WTC11 (cell line): Measurements from ENCODE around the gene PROK1. TPM values are rescaled to one million over a fixed set of nuclear protein-coding genes. Genes with fewer than 3 reads are reported as not detected.

Source experiments
- ATAC-seq: fragments of 200-7000 bp; cut with Tn5 transposase; 2 replicates; pipeline ENCODE4 v1.10.0; 2021; ENCODE audit warnings: mild to moderate bottlenecking, moderate library complexity
- CTCF ChIA-PET: fragments of 300-600 bp; sonication (Branson Sonifier 250); formaldehyde crosslinking; loops from one replicate; lab custom pipeline; 2021; ENCODE audit warnings: antibody characterized with exemption; lab: Charles Lee
- POLR2A ChIA-PET: fragments of 350-600 bp; sonication (Branson Sonifier 250); formaldehyde crosslinking; loops from one replicate; lab custom pipeline; 2021; ENCODE audit warnings: antibody characterized with exemption; lab: Charles Lee
- DNase-seq: peaks from one replicate; pipeline ENCODE4 v3.0.0; 2021; ENCODE audit warnings: low spot score
- H3K27ac Mint-ChIP-seq: 2 replicates; pipeline ENCODE4 v1.8.0; 2021; ENCODE audit warnings: mixed read lengths
- H3K27me3 Mint-ChIP-seq: 2 replicates; pipeline ENCODE4 v1.8.0; 2021; ENCODE audit warnings: low read depth, mild to moderate bottlenecking, moderate library complexity, mixed read lengths
- H3K36me3 Mint-ChIP-seq: 2 replicates; pipeline ENCODE4 v1.8.0; 2021; ENCODE audit warnings: mixed read lengths
- H3K4me1 Mint-ChIP-seq: 2 replicates; pipeline ENCODE4 v1.8.0; 2022; ENCODE audit warnings: mixed read lengths
- H3K4me3 Mint-ChIP-seq: 2 replicates; pipeline ENCODE4 v1.8.0; 2021; ENCODE audit warnings: mild to moderate bottlenecking, moderate library complexity, mixed read lengths
- H3K9me3 Mint-ChIP-seq: 2 replicates; pipeline ENCODE4 v1.8.0; 2021; ENCODE audit warnings: mixed read lengths
- CBFB ChIP-seq: sonication (generic); formaldehyde crosslinking; IDR thresholded peaks from 2 replicates; pipeline ENCODE4 v1.8.1; 2022; ENCODE audit warnings: mild to moderate bottlenecking, low read depth, missing genetic modification reagents
- EMX1 ChIP-seq: fragments of 250-450 bp; sonication (Bioruptor Pico); IDR thresholded peaks from 2 replicates; pipeline ENCODE4 v1.8.0; 2021; ENCODE audit warnings: mild to moderate bottlenecking
- FOXJ3 ChIP-seq: sonication (generic); formaldehyde crosslinking; IDR thresholded peaks from 2 replicates; pipeline ENCODE4 v1.9.0; 2021; ENCODE audit warnings: missing genetic modification reagents, mild to moderate bottlenecking, borderline replicate concordance
- FOXP1 ChIP-seq: sonication (generic); formaldehyde crosslinking; IDR thresholded peaks from 2 replicates; pipeline ENCODE4 v1.8.0; 2022; ENCODE audit warnings: missing genetic modification reagents, mild to moderate bottlenecking, moderate library complexity, borderline replicate concordance
- NR1H2 ChIP-seq: sonication (generic); formaldehyde crosslinking; IDR thresholded peaks from 2 replicates; pipeline ENCODE4 v1.9.0; 2021; ENCODE audit warnings: mild to moderate bottlenecking, moderate library complexity, missing genetic modification reagents
- SP1 ChIP-seq: sonication (generic); formaldehyde crosslinking; conservative IDR thresholded peaks from 2 replicates; pipeline ENCODE4 v1.8.1; 2022; ENCODE audit warnings: missing genetic modification reagents
- TCF7 ChIP-seq: sonication (generic); formaldehyde crosslinking; IDR thresholded peaks from 2 replicates; pipeline ENCODE4 v1.8.0; 2022; ENCODE audit warnings: mild to moderate bottlenecking, low read depth, missing genetic modification reagents, moderate library complexity
- ZNF138 ChIP-seq: sonication (generic); formaldehyde crosslinking; conservative IDR thresholded peaks from 2 replicates; pipeline ENCODE4 v1.8.1; 2022; ENCODE audit warnings: mild to moderate bottlenecking, moderate library complexity, missing genetic modification reagents
- ZNF396 ChIP-seq: fragments of 250-450 bp; sonication (Bioruptor Pico); IDR thresholded peaks from 2 replicates; pipeline ENCODE4 v1.8.0; 2021; ENCODE audit warnings: mild to moderate bottlenecking, moderate library complexity, borderline replicate concordance
- ZNF416 ChIP-seq: fragments of 250-450 bp; sonication (Bioruptor Pico); IDR thresholded peaks from 2 replicates; pipeline ENCODE4 v1.9.0; 2021; ENCODE audit warnings: mild to moderate bottlenecking, inconsistent platforms
- total RNA-seq: library from RNA; stranded (reverse); gene quantifications from 3 replicates; pipeline ENCODE4 v1.2.3, GENCODE V29; 2021
- TF ChIP-seq, protein P1 (sequence below): fragments of 250-450 bp; sonication (Bioruptor Pico); IDR thresholded peaks from 2 replicates; pipeline ENCODE4 v2.1.2; 2022; ENCODE audit warnings: mild to moderate bottlenecking, moderate library complexity
- TF ChIP-seq, protein P2 (sequence below): fragments of 200-600 bp; IDR thresholded peaks from 2 replicates; pipeline ENCODE4 v1.8.0; 2022; ENCODE audit warnings: antibody characterized with exemption
- TF ChIP-seq, protein P3 (sequence below): sonication (generic); formaldehyde crosslinking; IDR thresholded peaks from 2 replicates; pipeline ENCODE4 v1.8.1; 2022; ENCODE audit warnings: low read depth, mild to moderate bottlenecking, moderate library complexity, missing genetic modification reagents, borderline replicate concordance
- TF ChIP-seq, protein P4 (sequence below): sonication (generic); formaldehyde crosslinking; IDR thresholded peaks from 2 replicates; pipeline ENCODE4 v1.8.0; 2022; ENCODE audit warnings: mild to moderate bottlenecking, missing genetic modification reagents
- TF ChIP-seq, protein P5 (sequence below): sonication (generic); formaldehyde crosslinking; IDR thresholded peaks from 2 replicates; pipeline ENCODE4 v1.8.0; 2023; ENCODE audit warnings: missing genetic modification reagents, mild to moderate bottlenecking, borderline replicate concordance
- TF ChIP-seq, protein P6 (sequence below): sonication (generic); formaldehyde crosslinking; conservative IDR thresholded peaks from 2 replicates; pipeline ENCODE4 v1.8.1; 2023; ENCODE audit warnings: mild to moderate bottlenecking, low read depth, missing genetic modification reagents, moderate library complexity
- TF ChIP-seq, protein P7 (sequence below): sonication (generic); formaldehyde crosslinking; IDR thresholded peaks from 2 replicates; pipeline ENCODE4 v1.8.1; 2023; ENCODE audit warnings: mild to moderate bottlenecking, missing genetic modification reagents, borderline replicate concordance

PROK1 gene
- total RNA-seq, 1 experiment from 2014 or later = not detected

DNA sequence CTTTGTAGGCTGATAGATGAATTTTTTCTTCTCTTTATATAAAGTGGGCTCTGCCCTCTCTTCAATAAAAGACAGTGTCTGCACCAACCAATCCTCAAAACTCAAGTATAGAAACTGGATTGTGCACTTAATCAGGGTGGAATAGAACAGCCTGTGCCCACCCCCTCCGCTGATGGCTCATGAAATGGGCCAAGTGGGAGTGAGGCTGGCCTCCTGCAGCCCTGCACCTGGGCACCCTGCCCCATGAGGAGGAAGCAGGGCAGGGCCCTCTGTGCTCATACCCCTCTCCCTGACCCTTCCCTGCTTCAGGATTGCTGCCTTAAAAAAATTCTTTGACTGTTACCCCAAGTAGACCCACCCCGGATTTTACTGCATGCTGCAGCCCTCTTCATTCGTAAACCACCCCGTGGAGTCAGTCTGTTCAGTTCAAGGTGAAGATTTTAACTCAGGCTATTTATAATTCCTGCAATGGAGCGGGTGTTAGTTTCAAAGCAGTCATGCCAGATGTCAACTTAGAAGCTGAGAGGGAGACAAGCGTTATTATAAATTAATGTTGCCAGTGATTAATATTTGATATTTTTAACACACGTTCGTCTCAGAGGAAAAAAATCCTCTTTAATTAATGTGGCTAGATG is 15.8 kb downstream of the PROK1 start:
- no peak for DNase-seq
- ChIA-PET POLR2A (no interaction called here), CTCF (interaction anchor here (1.6 to 8.6 kb wide), 5 partner anchors 11 to 270 kb away, joined by 6 to 105 read pairs (median 13); no protein-coding TSS in a partner anchor)
- Mint-ChIP-seq H3K4me1 (no peaks in the 10 kb centered on the region), H3K4me3 (no peak overlapping the region), H3K36me3 (no peaks in the 10 kb centered on the region), H3K9me3 (peaks cover 5% of the 10 kb centered on the region; the same call in 1 of the 2 replicates), H3K27me3 (no peaks in the 10 kb centered on the region), H3K27ac (no peak overlapping the region)
- TF ChIP-seq FOXJ3 = no peak
- no peak for ATAC-seq

DNA sequence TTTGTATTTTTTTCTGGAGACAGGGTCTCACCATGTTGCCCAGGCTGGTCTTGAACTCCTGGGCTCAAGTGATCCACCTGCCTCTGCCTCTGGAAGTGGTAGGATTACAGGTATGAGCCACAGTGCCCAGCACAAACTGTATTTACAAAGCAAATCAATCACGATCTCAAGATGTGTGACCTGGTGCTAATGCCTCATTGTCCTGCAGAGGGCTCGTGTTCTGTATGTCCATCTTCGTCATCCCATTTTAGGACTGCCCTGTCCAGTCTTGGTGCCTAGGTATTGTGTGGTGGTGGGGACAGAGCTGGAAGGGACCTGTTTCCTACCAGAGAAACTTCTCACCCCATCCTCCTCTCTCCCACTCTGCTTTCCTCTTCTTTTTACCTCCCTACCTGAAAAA is 20.2 kb downstream of the PROK1 start:
- H3K27ac Mint-ChIP-seq = no peak overlapping the region
- H3K4me1 Mint-ChIP-seq = no peaks in the 10 kb centered on the region
- no peaks in the 10 kb centered on the region for H3K9me3 Mint-ChIP-seq
- H3K4me3 Mint-ChIP-seq = no peak overlapping the region
- ATAC-seq (no peak), DNase-seq (no peak)
- H3K36me3 Mint-ChIP-seq = no peaks in the 10 kb centered on the region
- CTCF ChIA-PET = no interaction called here
- POLR2A ChIA-PET = no interaction called here
- H3K27me3 Mint-ChIP-seq = no peaks in the 10 kb centered on the region; the same call in 1 of the 2 replicates
- TF ChIP-seq FOXP1 (CRISPR knock-in tag) = no peak
- TF ChIP-seq, protein P1, sequence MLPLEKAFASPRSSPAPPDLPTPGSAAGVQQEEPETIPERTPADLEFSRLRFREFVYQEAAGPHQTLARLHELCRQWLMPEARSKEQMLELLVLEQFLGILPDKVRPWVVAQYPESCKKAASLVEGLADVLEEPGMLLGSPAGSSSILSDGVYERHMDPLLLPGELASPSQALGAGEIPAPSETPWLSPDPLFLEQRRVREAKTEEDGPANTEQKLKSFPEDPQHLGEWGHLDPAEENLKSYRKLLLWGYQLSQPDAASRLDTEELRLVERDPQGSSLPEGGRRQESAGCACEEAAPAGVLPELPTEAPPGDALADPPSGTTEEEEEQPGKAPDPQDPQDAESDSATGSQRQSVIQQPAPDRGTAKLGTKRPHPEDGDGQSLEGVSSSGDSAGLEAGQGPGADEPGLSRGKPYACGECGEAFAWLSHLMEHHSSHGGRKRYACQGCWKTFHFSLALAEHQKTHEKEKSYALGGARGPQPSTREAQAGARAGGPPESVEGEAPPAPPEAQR (CRISPR knock-in tag) = no peak
- no peak for TF ChIP-seq ZNF416 (CRISPR knock-in tag)
- no peak for TF ChIP-seq ZNF396 (CRISPR knock-in tag)
- TF ChIP-seq, protein P2, sequence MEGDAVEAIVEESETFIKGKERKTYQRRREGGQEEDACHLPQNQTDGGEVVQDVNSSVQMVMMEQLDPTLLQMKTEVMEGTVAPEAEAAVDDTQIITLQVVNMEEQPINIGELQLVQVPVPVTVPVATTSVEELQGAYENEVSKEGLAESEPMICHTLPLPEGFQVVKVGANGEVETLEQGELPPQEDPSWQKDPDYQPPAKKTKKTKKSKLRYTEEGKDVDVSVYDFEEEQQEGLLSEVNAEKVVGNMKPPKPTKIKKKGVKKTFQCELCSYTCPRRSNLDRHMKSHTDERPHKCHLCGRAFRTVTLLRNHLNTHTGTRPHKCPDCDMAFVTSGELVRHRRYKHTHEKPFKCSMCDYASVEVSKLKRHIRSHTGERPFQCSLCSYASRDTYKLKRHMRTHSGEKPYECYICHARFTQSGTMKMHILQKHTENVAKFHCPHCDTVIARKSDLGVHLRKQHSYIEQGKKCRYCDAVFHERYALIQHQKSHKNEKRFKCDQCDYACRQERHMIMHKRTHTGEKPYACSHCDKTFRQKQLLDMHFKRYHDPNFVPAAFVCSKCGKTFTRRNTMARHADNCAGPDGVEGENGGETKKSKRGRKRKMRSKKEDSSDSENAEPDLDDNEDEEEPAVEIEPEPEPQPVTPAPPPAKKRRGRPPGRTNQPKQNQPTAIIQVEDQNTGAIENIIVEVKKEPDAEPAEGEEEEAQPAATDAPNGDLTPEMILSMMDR = no peak
- no peak for TF ChIP-seq CBFB
- TF ChIP-seq, protein P3, sequence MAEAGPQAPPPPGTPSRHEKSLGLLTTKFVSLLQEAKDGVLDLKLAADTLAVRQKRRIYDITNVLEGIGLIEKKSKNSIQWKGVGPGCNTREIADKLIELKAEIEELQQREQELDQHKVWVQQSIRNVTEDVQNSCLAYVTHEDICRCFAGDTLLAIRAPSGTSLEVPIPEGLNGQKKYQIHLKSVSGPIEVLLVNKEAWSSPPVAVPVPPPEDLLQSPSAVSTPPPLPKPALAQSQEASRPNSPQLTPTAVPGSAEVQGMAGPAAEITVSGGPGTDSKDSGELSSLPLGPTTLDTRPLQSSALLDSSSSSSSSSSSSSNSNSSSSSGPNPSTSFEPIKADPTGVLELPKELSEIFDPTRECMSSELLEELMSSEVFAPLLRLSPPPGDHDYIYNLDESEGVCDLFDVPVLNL = no peak
- no peak for TF ChIP-seq TCF7 (CRISPR knock-in tag)
- TF ChIP-seq SP1 (CRISPR knock-in tag) = no peak
- TF ChIP-seq EMX1 (CRISPR knock-in tag) = no peak
- TF ChIP-seq, protein P4, sequence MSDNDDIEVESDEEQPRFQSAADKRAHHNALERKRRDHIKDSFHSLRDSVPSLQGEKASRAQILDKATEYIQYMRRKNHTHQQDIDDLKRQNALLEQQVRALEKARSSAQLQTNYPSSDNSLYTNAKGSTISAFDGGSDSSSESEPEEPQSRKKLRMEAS (CRISPR knock-in tag) = no peak
- TF ChIP-seq ZNF138 (CRISPR knock-in tag) = no peak
- TF ChIP-seq, protein P5, sequence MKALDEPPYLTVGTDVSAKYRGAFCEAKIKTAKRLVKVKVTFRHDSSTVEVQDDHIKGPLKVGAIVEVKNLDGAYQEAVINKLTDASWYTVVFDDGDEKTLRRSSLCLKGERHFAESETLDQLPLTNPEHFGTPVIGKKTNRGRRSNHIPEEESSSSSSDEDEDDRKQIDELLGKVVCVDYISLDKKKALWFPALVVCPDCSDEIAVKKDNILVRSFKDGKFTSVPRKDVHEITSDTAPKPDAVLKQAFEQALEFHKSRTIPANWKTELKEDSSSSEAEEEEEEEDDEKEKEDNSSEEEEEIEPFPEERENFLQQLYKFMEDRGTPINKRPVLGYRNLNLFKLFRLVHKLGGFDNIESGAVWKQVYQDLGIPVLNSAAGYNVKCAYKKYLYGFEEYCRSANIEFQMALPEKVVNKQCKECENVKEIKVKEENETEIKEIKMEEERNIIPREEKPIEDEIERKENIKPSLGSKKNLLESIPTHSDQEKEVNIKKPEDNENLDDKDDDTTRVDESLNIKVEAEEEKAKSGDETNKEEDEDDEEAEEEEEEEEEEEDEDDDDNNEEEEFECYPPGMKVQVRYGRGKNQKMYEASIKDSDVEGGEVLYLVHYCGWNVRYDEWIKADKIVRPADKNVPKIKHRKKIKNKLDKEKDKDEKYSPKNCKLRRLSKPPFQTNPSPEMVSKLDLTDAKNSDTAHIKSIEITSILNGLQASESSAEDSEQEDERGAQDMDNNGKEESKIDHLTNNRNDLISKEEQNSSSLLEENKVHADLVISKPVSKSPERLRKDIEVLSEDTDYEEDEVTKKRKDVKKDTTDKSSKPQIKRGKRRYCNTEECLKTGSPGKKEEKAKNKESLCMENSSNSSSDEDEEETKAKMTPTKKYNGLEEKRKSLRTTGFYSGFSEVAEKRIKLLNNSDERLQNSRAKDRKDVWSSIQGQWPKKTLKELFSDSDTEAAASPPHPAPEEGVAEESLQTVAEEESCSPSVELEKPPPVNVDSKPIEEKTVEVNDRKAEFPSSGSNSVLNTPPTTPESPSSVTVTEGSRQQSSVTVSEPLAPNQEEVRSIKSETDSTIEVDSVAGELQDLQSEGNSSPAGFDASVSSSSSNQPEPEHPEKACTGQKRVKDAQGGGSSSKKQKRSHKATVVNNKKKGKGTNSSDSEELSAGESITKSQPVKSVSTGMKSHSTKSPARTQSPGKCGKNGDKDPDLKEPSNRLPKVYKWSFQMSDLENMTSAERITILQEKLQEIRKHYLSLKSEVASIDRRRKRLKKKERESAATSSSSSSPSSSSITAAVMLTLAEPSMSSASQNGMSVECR (CRISPR knock-in tag) = no peak
- TF ChIP-seq NR1H2 = no peak
- TF ChIP-seq, protein P6, sequence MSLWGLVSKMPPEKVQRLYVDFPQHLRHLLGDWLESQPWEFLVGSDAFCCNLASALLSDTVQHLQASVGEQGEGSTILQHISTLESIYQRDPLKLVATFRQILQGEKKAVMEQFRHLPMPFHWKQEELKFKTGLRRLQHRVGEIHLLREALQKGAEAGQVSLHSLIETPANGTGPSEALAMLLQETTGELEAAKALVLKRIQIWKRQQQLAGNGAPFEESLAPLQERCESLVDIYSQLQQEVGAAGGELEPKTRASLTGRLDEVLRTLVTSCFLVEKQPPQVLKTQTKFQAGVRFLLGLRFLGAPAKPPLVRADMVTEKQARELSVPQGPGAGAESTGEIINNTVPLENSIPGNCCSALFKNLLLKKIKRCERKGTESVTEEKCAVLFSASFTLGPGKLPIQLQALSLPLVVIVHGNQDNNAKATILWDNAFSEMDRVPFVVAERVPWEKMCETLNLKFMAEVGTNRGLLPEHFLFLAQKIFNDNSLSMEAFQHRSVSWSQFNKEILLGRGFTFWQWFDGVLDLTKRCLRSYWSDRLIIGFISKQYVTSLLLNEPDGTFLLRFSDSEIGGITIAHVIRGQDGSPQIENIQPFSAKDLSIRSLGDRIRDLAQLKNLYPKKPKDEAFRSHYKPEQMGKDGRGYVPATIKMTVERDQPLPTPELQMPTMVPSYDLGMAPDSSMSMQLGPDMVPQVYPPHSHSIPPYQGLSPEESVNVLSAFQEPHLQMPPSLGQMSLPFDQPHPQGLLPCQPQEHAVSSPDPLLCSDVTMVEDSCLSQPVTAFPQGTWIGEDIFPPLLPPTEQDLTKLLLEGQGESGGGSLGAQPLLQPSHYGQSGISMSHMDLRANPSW (CRISPR knock-in tag) = no peak
- TF ChIP-seq, protein P7, sequence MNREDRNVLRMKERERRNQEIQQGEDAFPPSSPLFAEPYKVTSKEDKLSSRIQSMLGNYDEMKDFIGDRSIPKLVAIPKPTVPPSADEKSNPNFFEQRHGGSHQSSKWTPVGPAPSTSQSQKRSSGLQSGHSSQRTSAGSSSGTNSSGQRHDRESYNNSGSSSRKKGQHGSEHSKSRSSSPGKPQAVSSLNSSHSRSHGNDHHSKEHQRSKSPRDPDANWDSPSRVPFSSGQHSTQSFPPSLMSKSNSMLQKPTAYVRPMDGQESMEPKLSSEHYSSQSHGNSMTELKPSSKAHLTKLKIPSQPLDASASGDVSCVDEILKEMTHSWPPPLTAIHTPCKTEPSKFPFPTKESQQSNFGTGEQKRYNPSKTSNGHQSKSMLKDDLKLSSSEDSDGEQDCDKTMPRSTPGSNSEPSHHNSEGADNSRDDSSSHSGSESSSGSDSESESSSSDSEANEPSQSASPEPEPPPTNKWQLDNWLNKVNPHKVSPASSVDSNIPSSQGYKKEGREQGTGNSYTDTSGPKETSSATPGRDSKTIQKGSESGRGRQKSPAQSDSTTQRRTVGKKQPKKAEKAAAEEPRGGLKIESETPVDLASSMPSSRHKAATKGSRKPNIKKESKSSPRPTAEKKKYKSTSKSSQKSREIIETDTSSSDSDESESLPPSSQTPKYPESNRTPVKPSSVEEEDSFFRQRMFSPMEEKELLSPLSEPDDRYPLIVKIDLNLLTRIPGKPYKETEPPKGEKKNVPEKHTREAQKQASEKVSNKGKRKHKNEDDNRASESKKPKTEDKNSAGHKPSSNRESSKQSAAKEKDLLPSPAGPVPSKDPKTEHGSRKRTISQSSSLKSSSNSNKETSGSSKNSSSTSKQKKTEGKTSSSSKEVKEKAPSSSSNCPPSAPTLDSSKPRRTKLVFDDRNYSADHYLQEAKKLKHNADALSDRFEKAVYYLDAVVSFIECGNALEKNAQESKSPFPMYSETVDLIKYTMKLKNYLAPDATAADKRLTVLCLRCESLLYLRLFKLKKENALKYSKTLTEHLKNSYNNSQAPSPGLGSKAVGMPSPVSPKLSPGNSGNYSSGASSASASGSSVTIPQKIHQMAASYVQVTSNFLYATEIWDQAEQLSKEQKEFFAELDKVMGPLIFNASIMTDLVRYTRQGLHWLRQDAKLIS (CRISPR knock-in tag) = no peak
